ENCODE data around the gene PHYHIPL.

The PHYHIPL gene

DNA sequence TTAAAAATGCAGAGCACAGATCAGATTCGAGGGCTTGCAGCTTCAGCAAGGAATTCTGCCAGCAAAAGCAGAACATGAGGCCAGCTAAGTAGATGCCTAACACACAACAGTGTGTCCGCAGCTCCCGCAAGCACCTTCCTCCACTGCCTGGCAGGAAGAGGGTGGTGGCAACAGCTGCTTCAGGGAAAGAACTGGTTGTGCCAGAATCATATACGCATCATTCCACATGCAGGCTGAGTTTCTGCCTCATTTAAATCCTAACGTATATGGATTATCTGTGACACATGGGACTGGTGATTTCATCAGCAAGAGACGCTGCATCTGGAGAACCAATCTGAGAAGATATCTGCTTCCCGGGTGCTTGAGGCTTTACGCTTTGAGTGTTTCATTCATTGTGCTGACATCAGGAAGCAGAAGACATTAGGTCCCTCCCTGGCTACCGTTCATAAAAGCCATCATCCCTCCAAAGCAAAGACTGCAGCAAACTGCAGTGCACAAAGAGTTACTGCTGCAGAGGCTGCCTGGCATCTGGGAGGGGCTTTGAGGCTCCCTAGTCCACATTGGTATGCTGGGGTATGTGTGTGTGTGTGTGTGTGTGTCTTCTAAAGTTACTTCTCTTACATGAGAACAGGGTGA lies 107.1 kb downstream of the PHYHIPL start:
- Histone ChIP-seq H3K27ac (ENCODE audit: extremely low read depth, low read depth, low read length) (no peak overlapping the region), H3K9me3 (ENCODE audit: control insufficient read depth, insufficient read depth, low read depth, low read length) (no peaks in the 10 kb centered on the region), H3K4me3 (ENCODE audit: low read depth, low read length) (no peak overlapping the region), H3K4me1 (ENCODE audit: control insufficient read depth, insufficient read depth, low read length) (no peaks in the 10 kb centered on the region), H3K36me3 (ENCODE audit: control insufficient read depth in 2 of 2, insufficient read depth in 1 of 2, low read length in 2 of 2) (no peaks in the 10 kb centered on the region)
- POLR2A ChIA-PET = no interaction called here
- TF ChIP-seq ZBTB8A (tag by site-specific recombination; IDR thresholded peaks at IDR 0.05) (no peak), ZNF777 (tag by site-specific recombination; IDR thresholded peaks at IDR 0.05; ENCODE audit: borderline replicate concordance) (no peak), ZNF510 (tag by site-specific recombination; IDR thresholded peaks at IDR 0.05; ENCODE audit: insufficient replicate concordance) (no peak), ZFP3 (tag by site-specific recombination; IDR thresholded peaks at IDR 0.05; ENCODE audit: low read depth) (no peak)
- CTCF ChIA-PET = no interaction called here

DNA sequence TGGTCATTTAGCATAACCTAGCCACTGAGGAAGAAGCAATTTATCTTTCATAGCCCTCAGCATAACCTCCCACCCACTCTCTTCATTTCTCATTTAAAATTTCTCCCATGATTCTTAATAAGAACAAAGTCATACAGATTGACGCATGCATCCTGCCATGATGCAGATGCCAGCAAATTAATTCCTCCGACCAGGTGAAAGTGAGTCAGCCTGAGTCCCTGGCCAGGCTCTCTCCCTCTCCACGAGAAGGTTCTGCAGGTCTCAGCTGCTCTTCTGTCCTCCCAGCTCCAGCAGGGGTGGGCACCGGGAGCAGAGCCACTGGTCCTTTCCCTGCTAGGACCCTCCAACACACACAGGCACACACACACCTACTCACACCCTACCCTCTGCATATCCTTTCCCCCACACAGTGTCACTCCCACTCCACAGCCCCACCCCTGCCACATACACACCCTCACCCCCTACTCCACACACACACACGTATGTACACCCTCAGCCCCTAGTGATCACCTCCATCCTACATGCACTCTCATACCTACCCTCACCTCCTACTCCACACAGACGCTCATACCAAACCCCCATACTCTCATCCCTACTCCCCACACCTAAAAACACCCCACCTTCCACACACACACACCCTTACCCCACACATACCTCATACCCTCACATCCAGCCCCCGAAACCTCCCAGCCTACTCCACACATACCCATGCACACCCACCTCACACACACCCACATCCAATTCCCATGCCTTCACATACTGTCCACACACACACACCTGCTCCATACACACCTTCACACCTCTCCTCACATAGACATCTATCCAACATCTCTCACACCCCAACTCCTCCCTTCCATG lies 107.9 kb downstream of the PHYHIPL start:
- H3K9me3 ChIP-seq (ENCODE audit: control insufficient read depth, insufficient read depth, low read depth, low read length) = no peaks in the 10 kb centered on the region
- TF ChIP-seq ZNF514 (tag by site-specific recombination; IDR thresholded peaks at IDR 0.05) (no peak), ZNF366 (tag by site-specific recombination; conservative IDR thresholded peaks at IDR 0.05) (no peak), ZNF785 (tag by site-specific recombination; IDR thresholded peaks at IDR 0.05) (no peak), ZNF707 (tag by site-specific recombination; IDR thresholded peaks at IDR 0.05) (no peak), ZBTB48 (tag by site-specific recombination; IDR thresholded peaks at IDR 0.05) (no peak), BCL11A (tag by site-specific recombination; IDR thresholded peaks at IDR 0.05; ENCODE audit: low read depth) (no peak), KLF1 (tag by site-specific recombination; IDR thresholded peaks at IDR 0.05) (no peak), ZNF747 (tag by site-specific recombination; IDR thresholded peaks at IDR 0.05) (no peak), ZBTB8A (tag by site-specific recombination; IDR thresholded peaks at IDR 0.05) (no peak), ZFHX2 (tag by site-specific recombination; conservative IDR thresholded peaks at IDR 0.05) (peak; percentile 93), ZNF777 (tag by site-specific recombination; IDR thresholded peaks at IDR 0.05; ENCODE audit: borderline replicate concordance) (no peak), ZNF558 (tag by site-specific recombination; IDR thresholded peaks at IDR 0.05) (no peak), EGR2 (tag by site-specific recombination; IDR thresholded peaks at IDR 0.05; ENCODE audit: low read depth) (peak; percentile 98), ZBTB17 (tag by site-specific recombination; IDR thresholded peaks at IDR 0.05) (no peak), ZNF292 (tag by site-specific recombination; IDR thresholded peaks at IDR 0.05; ENCODE audit: borderline replicate concordance, low read depth) (no peak)
- TF ChIP-seq, protein P1, sequence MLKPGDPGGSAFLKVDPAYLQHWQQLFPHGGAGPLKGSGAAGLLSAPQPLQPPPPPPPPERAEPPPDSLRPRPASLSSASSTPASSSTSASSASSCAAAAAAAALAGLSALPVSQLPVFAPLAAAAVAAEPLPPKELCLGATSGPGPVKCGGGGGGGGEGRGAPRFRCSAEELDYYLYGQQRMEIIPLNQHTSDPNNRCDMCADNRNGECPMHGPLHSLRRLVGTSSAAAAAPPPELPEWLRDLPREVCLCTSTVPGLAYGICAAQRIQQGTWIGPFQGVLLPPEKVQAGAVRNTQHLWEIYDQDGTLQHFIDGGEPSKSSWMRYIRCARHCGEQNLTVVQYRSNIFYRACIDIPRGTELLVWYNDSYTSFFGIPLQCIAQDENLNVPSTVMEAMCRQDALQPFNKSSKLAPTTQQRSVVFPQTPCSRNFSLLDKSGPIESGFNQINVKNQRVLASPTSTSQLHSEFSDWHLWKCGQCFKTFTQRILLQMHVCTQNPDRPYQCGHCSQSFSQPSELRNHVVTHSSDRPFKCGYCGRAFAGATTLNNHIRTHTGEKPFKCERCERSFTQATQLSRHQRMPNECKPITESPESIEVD (tag by site-specific recombination; IDR thresholded peaks at IDR 0.05) = no peak
- TF ChIP-seq, protein P2, sequence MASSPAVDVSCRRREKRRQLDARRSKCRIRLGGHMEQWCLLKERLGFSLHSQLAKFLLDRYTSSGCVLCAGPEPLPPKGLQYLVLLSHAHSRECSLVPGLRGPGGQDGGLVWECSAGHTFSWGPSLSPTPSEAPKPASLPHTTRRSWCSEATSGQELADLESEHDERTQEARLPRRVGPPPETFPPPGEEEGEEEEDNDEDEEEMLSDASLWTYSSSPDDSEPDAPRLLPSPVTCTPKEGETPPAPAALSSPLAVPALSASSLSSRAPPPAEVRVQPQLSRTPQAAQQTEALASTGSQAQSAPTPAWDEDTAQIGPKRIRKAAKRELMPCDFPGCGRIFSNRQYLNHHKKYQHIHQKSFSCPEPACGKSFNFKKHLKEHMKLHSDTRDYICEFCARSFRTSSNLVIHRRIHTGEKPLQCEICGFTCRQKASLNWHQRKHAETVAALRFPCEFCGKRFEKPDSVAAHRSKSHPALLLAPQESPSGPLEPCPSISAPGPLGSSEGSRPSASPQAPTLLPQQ (tag by site-specific recombination; IDR thresholded peaks at IDR 0.05) = no peak
- CTCF ChIA-PET = interaction anchor here (0.7 kb wide), 1 partner anchor 296 kb away, joined by 3 read pairs; no protein-coding TSS in a partner anchor
- H3K27ac ChIP-seq (ENCODE audit: extremely low read depth, low read depth, low read length) = no peak overlapping the region
- no peak overlapping the region for H3K4me3 ChIP-seq (ENCODE audit: low read depth, low read length)
- no peaks in the 10 kb centered on the region for H3K36me3 ChIP-seq (ENCODE audit: control insufficient read depth in 2 of 2, insufficient read depth in 1 of 2, low read length in 2 of 2)
- no peaks in the 10 kb centered on the region for H3K4me1 ChIP-seq (ENCODE audit: control insufficient read depth, insufficient read depth, low read length)
- POLR2A ChIA-PET = no interaction called here
